Chondrocyte (in vitro differentiated cells): ENCODE measurements around the gene IER3. TPM values are rescaled to one million over a fixed set of nuclear protein-coding genes. Genes with fewer than 3 reads are reported as not detected.

Experiments
- DNase-seq: peaks from one replicate; pipeline ENCODE4 v3.0.0; 2021; ENCODE audit warnings: mixed read lengths, low spot score
- H3K27ac Mint-ChIP-seq: one replicate; pipeline ENCODE4 v1.8.0; 2021; ENCODE audit warnings: mild to moderate bottlenecking, moderate library complexity, mixed read lengths; ENCODE audit not compliant: unreplicated experiment
- H3K27me3 Mint-ChIP-seq: 2 replicates; pipeline ENCODE4 v1.8.0; 2021; ENCODE audit warnings: low read depth, mixed read lengths
- H3K36me3 Mint-ChIP-seq: 2 replicates; pipeline ENCODE4 v1.8.0; 2021; ENCODE audit warnings: low read depth, mixed read lengths
- H3K4me1 Mint-ChIP-seq: 2 replicates; pipeline ENCODE4 v1.8.0; 2021; ENCODE audit warnings: low read depth, mild to moderate bottlenecking, mixed read lengths
- H3K4me3 Mint-ChIP-seq: one replicate; pipeline ENCODE4 v1.8.0; 2021; ENCODE audit warnings: mild to moderate bottlenecking, moderate library complexity, mixed read lengths; ENCODE audit not compliant: unreplicated experiment
- H3K9me3 Mint-ChIP-seq: 2 replicates; pipeline ENCODE4 v1.8.0; 2021; ENCODE audit warnings: low read depth, mixed read lengths
- total RNA-seq: library from RNA; stranded (reverse); gene quantifications from 3 replicates; pipeline ENCODE4 v1.2.1, GENCODE V29; 2021
- TF ChIP-seq, protein P1 (sequence below): fragments of 200-600 bp; sonication (generic); IDR thresholded peaks from 2 replicates; pipeline ENCODE4 v1.5.0; 2021; ENCODE audit warnings: antibody characterized with exemption, mild to moderate bottlenecking, moderate library complexity

IER3 gene
- total RNA-seq, 1 donor from 2014 or later = 333 TPM

DNA sequence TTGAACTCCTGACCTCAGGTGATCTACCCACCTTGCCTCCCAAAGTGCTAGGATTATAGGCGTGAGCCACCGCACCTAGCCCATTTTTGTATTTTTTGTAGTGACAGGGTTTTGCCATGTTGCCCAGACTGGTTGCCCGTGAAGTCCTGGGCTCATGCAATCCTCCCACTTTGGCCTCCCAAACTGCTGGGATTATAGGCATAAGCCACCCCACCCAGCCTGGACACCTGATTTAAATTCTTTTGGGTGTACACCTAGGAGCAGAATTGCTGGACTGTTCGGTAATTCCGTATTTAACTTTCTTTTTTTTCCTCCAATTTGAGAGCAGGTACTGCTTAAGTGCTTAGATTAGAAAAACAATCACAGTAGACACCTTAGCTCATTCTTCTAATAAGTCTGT is 47.9 kb downstream of the IER3 start:
- Mint-ChIP-seq H3K9me3 (no peaks in the 10 kb centered on the region), H3K27me3 (no peaks in the 10 kb centered on the region), H3K4me1 (peaks cover 16% of the 10 kb centered on the region), H3K4me3 (no peak overlapping the region), H3K36me3 (no peaks in the 10 kb centered on the region), H3K27ac (no peak overlapping the region)
- TF ChIP-seq, protein P1, sequence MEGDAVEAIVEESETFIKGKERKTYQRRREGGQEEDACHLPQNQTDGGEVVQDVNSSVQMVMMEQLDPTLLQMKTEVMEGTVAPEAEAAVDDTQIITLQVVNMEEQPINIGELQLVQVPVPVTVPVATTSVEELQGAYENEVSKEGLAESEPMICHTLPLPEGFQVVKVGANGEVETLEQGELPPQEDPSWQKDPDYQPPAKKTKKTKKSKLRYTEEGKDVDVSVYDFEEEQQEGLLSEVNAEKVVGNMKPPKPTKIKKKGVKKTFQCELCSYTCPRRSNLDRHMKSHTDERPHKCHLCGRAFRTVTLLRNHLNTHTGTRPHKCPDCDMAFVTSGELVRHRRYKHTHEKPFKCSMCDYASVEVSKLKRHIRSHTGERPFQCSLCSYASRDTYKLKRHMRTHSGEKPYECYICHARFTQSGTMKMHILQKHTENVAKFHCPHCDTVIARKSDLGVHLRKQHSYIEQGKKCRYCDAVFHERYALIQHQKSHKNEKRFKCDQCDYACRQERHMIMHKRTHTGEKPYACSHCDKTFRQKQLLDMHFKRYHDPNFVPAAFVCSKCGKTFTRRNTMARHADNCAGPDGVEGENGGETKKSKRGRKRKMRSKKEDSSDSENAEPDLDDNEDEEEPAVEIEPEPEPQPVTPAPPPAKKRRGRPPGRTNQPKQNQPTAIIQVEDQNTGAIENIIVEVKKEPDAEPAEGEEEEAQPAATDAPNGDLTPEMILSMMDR = no peak
- DNase-seq = no peak

Other genes starting within 250 kb of the IER3 start
- gene GNL1, start 188.1 kb downstream of the IER3 start, total RNA-seq = 57.7 to 76.7 TPM (median 61.5 TPM) in 3 replicates
- gene PRR3, start 187.3 kb downstream of the IER3 start, total RNA-seq = 8.6 to 13.6 TPM (median 9.9 TPM) in 3 replicates
- 51.9 to 66.1 TPM (median 53.0 TPM) in 3 replicates for gene ABCF1, start 173.1 kb downstream of the IER3 start, total RNA-seq
- 57.1 to 64.5 TPM (median 58.2 TPM) in 3 replicates for gene PPP1R10, start 127.3 kb downstream of the IER3 start, total RNA-seq
- gene MRPS18B, start 126.7 kb downstream of the IER3 start, total RNA-seq = 23.3 to 25.4 TPM (median 24.7 TPM) in 3 replicates
- 11.4 to 18.7 TPM (median 12.5 TPM) in 3 replicates for gene ATAT1, start 117.7 kb downstream of the IER3 start, total RNA-seq
- 11.5 to 18.3 TPM (median 13.4 TPM) in 3 replicates for gene C6orf136, start 97.4 kb downstream of the IER3 start, total RNA-seq
- 20.4 to 29.6 TPM (median 22.6 TPM) in 3 replicates for gene DHX16, start 71.5 kb downstream of the IER3 start, total RNA-seq
- gene PPP1R18, start 57.9 kb downstream of the IER3 start, total RNA-seq = 99.9 to 171 TPM (median 165 TPM) in 3 replicates
- gene NRM, start 53.6 kb downstream of the IER3 start, total RNA-seq = 18.6 to 26.3 TPM (median 20.0 TPM) in 3 replicates
- gene MDC1, start 27.3 kb downstream of the IER3 start, total RNA-seq = 25.5 to 33.5 TPM (median 33.1 TPM) in 3 replicates
- 681 to 975 TPM (median 692 TPM) in 3 replicates for gene TUBB, start 24.2 kb downstream of the IER3 start, total RNA-seq
- 66.8 to 72.7 TPM (median 69.1 TPM) in 3 replicates for gene FLOT1, start 1.9 kb downstream of the IER3 start, total RNA-seq
- gene DDR1, start 140.0 kb upstream of the IER3 start, total RNA-seq = 112 to 157 TPM (median 117 TPM) in 3 replicates
- gene GTF2H4, start 163.7 kb upstream of the IER3 start, total RNA-seq = 39.5 to 54.6 TPM (median 40.1 TPM) in 3 replicates
- gene VARS2, start 169.7 kb upstream of the IER3 start, total RNA-seq = 33.1 to 48.0 TPM (median 33.8 TPM) in 3 replicates
- not detected in 3 replicates for gene SFTA2, start 187.6 kb upstream of the IER3 start, total RNA-seq
- 0.07 TPM in 1 of 3 replicates, not detected in the others for gene MUCL3, start 196.4 kb upstream of the IER3 start, total RNA-seq
- not detected in 3 replicates for gene MUC21, start 239.2 kb upstream of the IER3 start, total RNA-seq